NCI-H526 treated with DMSO at 0.1 percent for 48 hours (cell line): Measurements from ENCODE around the gene HSPA12A.
A peak's percentile ranks its signal among the peaks of the same experiment; 100 is the strongest.
"Not testable (repeated sequence)": the region's sequence is repeated elsewhere in the genome, so short reads cannot be mapped to it uniquely, and the experiment has no call there.

ENCODE experiments used
- DNase-seq: peaks from one replicate; lab custom pipeline; 2025; lab: John Stamatoyannopoulos, UW

The HSPA12A gene

DNA sequence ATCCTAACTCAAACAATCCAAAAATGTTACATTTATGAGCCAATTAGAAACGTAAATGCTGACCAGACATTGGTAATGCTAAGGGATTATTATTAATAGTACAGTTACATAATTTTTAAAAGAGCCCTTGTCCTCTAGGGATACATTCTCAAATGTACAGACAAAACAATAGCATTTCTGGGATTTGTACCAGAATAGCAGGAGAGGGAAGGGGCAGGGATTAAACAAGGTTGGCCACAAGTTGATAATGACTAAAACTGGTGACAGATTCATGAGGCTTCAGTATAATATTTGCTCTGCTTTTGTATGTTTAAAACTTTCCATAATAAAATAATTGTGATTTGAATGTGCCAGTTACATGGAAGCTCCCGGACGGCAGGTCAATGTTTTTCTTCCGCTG lies 27.0 kb downstream of the HSPA12A start:
- no peak for DNase-seq

DNA sequence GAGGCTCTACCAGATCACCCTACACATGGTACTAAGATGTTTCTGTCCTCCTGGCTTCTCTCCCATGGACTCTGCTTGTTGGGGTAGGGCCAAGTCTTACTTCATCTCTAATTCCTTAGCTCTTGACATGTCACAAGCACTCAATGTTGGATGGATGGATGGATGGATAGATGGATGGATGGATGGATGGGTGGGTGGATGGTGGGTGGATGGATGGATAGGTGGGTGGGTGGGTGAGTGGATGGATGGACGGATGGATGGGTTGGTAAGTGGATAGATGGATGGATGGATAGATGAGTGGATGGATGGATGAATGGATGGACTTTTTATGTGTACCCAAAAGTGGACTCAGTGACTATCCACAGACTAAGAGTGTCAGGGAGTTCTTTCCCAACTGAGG lies 28.5 kb downstream of the HSPA12A start:
- DNase-seq, result no peak

DNA sequence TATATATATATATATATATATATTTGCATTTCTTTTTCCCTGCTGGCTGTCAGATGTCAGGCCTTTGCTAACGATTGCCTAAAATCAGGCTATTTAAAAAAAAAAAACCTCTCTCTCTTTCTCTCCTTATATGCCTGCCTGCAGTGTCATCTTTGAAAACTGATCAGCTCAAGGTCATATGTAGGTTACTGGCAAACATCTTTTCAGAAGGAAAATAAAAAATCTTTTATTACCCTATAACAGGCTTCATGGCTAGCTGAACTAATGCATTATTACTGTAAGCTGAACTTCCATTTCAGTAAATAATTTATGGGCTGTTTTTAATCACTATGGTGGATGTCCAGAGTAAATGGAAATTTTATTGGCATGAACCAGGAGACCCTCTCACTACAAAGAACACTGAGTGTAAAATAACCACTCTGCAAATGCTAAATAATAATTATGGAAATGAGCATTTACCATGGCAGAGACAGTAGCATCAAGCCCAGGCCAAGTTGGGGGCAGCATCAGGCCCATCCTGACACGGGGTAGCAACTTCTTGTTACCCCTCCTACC lies 29.3 kb downstream of the HSPA12A start:
- no peak for DNase-seq

DNA sequence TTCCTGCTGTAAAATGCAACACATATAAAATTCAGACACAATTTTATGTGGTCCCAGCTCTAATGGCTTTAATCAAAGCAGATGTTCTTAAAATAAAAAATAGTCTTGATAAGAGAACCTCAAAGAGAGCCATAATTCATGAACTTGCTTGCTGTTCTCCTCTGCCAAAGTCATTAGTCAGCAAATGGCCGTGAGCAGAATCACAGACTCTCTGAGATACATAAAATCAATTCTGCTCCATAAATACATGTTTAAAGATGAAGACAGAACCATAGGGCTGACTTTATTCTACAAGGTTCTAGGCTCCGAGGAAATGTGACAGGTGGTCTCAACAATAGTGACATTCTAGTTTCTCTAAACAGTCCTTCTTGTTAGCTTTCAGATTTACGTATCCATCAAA lies 29.8 kb downstream of the HSPA12A start:
- no peak for DNase-seq

DNA sequence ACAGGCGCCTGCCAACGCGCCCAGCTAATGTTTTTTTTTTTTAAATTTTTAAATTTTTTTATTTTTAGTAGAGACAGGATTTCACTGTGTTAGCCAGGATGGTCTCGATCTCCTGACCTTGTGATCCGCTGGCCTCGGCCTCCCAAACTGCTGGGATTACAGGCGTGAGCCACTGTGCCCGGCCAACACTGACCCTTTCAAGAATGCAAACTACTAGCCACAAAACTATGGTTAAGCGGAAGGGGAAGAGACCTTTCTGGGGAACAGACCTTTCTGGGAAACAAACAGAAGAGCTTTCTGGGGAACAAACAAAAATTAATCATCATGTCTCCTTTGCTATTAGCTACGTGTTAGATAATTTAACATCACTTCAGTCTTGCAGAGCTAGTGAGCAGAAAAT lies 30.6 kb downstream of the HSPA12A start:
- not testable (repeated sequence) for DNase-seq

DNA sequence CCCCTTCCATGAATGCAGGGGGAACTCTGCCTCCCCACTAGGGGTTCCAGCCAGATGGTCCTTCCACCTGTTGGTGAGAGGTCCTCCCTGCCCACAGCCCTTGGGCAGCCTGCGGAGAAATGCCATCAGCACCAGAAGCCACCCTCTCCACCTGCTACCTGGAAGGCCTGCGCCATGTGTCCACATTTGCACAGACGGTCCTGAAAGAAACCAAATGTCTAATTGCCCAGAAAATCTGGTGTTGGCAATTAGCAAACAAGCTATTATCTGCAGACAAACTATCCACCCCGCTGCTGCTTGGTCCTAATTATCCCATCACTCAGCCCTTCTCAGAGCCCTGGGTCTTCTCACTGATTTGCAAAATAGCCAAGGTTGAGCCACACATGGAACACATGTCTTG lies 32.3 kb downstream of the HSPA12A start:
- DNase-seq, result no peak

DNA sequence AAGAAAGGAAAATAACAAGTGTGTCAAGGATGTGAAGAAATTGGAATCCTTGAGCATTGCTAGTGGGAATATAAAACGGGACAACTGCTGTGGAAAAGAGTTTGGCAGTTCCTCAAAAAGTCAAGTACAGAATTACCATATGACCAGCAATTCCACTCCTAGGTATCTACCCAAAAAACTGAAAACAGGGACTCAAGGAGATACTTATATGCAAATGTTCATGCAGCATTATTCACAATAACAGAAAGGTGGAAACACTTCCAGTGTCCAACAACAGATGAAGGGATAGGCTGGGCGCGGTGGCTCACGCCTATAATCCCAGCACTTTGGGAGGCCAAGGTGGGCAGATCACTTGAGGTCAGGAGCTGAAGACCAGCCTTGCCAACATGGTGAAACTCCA lies 33.5 kb downstream of the HSPA12A start:
- no peak for DNase-seq

DNA sequence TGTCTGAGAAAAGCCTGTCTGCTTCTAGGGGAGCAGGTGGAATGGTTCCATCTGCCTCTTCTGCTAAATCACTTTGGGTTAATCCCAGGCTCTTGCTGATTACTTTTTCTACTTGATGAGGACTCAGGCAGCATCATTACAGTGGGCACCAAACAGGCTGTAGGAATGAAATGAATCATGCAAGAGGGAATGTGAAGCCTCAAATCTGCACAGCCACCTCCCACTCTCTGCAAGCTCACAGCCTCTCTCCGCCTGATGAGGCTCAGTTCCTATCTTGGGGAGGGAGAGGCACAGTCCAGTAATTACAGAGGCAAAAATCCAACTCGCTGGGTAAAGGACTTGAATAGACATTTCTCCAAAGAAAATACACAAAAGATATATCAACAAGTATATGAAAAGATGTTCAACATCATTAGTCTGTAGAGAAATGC lies 34.0 kb downstream of the HSPA12A start:
- no peak for DNase-seq

DNA sequence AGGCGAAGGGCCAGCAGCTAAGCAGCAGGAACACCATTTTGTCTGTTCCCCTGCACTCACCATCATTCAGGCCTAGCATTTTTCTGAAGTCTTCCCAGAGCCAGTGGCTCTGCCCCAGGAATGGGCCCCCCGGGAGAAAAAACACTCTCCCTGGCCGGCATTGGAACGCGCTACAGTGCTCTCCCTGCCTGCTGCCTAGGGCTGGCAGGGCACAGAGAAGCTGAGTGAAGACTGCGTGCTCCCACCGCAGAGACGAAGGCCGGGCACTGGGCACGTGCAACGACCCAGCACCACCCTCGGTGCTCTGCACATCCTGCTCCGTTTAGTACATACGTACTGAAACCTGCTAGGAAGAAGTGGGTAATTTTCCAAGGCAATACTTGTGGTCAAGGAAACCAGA lies 34.4 kb downstream of the HSPA12A start:
- no peak for DNase-seq

DNA sequence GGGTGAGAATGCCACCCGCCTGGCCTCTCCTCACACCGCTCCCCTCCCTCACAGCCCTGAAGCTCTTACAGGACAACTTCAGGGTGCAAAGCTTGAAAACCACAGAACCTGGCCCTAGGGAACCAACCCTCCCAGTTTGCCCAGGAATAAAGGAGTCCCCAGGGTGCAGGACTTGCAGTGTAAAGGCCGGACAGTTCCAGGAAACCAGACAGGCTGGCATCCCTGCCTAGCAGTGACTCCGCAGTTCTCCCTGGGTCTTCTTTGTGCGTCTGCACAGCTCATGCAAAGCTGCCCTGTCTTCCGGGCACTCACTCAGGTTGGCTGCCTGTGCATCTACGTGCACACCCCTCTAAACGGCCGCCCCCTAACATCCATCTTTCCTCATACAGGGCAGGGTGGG lies 36.1 kb downstream of the HSPA12A start:
- DNase-seq, result no peak

DNA sequence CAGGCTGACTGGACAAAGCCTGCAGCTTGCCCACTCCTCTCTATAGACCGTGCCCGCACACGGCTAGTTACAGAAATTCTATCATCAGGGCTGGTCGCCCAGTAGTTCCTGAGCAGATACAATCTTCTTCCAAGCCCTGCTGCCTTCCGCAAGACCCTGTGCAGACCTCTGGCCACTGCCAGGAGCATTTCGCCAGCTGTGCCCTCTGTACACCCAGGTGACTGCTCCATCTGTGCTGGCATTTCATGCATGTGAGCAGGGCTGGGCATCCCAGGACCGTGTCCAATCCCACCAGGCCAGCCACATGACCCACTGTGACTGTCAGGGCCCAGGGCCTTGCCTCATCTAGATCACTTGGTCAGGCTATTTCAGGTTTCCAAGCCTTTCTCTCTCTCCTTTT lies 36.9 kb downstream of the HSPA12A start:
- no peak for DNase-seq

DNA sequence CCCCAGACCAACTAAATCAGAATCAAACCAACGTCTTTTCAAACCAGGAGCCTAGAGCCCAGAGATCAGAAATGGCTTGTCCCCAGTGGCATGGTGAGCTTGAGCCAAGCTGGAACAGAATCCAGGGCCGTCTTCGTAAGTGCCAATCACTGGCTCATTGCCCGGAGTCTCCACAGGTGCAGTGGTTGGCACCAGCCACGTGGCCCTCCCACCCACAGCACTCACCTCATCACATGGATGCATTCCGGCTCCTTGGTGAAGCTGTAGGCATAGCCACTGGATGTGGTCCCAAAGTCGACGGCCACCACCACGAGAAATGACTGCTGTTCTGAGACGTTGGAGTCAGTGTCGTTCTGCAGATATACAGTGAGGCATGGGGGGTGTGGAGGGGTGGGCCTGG lies 37.4 kb downstream of the HSPA12A start:
- DNase-seq, result no peak

DNA sequence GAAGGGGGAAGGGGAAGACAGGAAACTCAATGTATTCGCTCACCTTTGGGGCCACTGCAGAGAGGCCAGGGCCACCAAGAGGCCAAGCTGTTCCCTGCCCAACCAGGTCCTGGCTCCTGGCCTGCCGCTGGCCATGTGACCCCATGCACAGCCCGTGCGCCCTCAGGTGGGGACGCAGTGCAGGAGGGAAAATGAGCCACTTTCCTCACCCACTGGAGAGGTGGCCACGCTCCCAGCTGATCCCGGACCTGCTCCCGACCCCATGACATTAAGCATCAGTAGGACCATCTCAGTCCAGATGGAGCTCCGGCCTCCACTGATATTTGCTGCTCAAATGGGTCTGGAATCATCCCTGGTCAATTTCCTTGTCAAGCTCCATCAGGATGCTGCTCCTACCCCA lies 40.2 kb downstream of the HSPA12A start:
- DNase-seq, result no peak

DNA sequence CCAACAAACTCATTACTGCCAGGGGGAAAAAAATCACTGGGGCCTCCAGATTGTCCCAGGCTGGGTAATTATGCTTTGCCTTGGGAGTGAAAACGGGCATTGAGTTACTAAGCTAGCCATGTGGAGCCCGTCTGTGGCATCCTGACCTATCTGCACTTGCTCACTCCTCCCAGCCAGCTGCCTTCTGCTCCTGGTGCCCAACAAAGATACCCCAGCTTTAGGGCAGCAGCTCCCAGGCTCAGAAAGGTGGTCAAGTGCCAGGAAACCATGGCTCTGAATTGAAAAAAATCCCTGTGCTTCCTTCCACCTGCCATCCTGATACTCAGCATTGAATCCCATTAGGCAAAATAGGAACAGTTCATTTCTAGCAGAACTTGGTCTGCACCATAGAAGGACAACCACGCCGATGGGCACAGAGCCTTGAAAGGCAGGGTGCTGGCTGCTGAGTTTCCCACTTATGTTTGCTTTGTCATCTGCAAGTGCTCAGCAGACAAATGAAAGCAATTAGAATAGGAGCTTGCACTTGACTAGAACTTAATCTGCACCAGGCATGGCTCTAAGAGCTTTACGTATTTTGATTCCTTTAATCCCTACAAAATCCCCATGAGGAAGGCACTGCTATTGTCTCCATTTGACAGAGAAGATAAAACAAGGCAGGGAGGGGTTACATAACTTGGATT lies 42.8 kb downstream of the HSPA12A start:
- peak; percentile 0 for DNase-seq

DNA sequence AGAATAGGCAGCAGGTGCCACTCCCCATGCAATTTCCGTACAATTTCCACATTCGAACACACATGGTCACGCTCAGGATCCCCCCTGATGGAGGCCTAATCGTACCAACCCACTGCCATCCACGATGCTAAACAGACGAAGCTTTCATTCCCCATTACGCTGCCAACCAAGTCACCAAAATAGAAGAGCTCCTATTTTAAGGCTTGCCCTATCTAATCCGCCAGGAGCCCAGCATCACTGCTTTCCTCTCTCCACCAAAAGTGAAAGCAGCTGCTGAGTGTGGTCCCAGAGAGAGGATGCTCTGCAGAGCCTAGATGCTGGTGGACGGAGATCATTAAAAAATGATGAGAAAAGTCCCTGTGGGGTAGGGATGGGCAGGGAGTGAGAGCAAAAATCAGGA lies 43.3 kb downstream of the HSPA12A start:
- DNase-seq, result no peak

DNA sequence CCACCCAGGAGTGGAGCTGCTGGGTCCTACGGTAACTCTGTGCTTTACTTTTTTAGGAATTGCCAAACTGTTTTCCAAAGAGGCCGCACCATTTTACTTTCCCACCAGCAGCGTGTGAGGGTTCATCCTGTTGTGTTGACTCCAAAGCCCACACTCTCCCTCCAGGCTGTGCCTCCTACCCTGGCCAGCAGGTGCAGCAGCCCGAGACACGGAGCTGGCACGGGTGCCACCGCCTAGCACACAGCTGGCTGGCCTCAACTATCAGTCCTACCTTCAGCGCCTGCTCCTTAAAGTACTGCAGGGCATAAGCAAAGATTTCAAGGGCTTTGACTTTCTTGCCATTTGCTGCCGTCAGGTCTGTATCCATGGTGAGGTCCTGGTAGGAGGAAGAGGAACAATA lies 44.0 kb downstream of the HSPA12A start:
- no peak for DNase-seq

DNA sequence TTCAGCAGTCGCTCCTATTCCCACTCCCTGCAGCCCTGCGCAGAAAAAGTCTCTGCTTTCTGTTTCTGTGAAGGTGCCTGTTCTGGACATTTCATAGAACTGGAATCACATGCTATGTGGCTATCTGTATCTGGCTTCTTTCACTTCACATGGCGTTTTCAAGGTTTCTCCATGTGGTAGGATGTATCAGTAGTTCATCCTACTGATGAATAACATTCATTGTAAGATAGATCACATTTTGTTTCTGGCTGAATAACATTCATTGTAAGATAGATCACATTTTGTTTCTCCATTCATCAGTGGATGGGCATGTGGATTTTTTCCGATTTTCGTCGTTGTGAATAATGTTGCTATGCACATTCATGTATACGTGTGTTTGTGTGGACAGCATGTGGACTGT lies 44.5 kb downstream of the HSPA12A start:
- DNase-seq, result no peak

DNA sequence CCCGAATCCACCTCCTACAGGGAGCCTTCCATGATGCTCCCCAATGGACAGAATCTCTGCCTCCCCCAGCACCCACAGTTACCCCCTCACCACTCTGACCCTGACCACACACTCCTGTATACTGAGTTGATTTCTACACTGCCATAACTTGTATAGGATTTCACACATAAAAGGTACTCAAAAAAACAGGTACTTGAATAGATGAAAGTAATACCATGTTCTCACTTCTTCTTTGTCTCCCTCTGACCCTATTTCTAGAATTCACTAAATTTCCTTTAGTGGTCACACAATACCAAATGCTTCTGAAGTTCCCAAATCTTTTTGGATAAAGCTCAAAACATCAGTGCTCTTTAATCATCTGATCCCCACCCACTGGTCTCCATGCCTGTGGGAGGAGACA lies 45.4 kb downstream of the HSPA12A start:
- no peak for DNase-seq

DNA sequence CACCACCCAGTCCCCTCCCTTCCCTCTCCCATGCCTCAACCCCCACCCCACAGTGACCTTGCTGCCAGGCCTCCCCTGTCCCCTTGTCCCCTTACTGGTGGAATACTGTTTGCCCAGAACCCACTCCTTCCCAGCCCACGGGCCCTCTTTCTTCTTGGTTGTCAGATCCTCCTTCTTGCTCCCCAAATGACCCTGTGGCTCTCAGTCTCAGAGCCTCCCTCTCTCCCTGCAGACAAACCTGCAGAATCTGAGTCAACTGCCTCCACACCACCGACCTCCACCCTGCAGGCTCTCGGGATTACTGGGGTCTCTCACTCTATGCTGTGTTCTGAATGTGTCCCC lies 47.5 kb downstream of the HSPA12A start:
- DNase-seq, result no peak

DNA sequence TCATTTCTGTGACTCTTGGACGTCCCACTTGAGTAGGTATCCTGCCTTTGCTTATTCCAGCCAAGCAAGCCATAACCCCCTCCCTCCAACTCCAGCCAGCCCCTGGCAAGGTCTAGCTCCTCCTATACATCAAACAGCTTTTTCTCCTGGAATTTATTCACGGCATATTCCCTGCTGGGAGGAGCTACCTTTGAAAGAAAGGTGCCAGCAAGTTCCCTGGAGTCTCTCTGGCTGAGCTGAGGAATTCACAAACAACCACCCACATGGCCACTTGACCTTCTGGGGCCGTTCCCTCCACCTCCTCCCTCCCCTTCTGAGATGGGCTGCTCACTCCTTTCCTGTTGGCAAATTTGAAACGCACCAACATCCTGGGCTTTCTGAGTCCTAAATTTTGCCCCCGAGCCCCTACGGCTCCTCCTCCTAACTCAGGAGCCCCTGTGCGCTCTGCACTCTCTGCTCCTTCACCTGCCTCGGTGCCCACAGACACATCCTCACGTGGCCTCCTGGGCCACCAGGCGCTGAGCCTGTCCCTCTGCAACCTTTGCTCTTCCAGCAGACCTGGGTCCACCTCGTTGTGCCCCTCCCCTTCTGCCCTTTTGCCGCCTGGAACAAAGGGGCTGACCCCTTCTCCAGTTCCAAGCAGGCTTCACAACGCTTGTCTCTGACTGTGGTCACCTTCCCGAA lies 48.0 kb downstream of the HSPA12A start:
- no peak for DNase-seq

DNA sequence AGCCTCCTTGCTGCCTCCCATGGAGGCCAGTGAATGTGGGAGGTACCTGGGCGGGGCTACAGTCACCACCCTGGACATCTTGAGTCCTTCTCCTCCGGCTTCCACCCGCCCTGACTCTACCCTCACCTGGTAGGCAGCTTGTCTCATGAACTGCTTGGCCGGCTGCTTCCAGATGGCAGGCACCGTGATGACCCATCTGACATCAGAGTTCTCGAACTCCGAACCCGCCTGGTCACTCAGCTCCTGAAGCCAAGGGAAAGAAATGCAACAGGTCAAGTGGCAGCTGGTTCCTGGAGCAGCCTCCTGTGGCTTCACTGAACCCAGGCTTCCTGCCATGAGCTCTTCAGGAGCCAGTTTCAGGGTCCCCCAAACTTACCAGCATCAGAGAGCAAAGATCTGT lies 50.1 kb downstream of the HSPA12A start:
- DNase-seq, result no peak

DNA sequence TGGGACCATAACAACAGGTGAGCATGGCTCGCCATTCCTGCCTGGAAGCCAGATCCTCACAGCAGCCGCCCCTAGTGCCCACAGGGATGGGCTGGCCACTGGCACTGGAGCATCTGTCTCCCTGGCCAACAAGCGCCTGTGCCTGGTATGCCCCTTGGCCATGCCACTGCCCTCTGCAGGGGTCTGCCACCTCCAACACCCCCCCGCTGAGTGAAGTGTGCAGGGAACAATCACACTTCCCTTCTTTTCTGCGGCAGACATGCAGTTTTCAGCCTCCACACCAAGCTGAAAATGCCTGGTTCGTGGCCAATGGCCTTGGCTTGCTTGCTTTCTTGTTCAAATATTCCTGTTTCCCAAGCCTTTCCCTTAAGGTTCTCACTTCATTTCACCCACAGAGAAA lies 50.7 kb downstream of the HSPA12A start:
- no peak for DNase-seq

DNA sequence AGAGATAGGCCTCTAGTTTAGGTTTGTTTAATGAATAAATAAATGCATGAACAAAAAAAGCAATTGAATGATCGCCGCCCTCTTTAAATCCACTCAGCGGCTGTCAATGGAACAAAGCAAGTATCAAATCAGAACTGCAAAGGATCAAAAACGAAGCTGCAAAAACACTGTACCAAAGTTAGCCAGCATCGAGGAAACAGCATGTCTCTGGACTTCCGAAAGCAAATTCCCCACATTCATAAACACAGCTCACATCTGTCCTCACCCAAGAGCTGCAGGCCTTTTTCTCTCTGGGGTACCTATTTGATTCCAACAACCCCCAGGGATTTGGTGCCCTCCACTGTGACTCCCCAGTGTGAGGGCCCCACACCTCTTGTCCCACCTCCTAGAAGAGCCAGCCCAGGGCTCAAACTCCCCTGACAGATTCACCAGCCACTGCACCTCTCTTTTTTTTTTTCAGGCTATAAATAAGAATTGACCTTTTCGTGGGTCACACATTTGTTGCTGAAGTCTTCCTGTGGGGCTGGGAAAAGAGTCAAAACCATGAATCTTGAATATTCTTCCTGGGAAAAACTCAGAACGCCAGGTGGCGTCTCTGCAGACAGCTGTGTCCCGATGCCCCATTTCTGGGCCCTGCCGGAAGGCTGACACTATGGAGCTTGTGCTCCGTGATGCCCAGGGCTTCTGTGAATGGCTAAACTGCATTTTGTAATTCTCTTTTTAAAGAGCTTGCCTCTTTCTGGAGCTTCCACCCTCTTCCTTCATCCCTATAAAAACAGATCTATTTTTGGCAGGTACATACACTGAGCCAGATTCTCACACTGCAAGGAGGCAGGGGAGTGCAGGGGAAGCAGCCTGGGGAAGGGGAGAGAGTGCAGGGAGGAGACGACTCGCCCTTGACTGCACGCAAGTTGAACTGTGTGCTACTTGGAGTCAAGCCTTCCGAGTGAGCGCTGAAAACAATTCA lies 51.7 kb downstream of the HSPA12A start:
- no peak for DNase-seq
